ENCODE measurements around the gene CTIF. TPM values are rescaled to one million over a fixed set of nuclear protein-coding genes. Genes with fewer than 3 reads are reported as not detected.
"Not testable (repeated sequence)": the region's sequence is repeated elsewhere in the genome, so short reads cannot be mapped to it uniquely, and the experiment has no call there.

CTIF gene
- total and polyA plus RNA-seq, 5 donors from 2014 or later, result 0.23 to 1.8 TPM; not detected in 3

DNA sequence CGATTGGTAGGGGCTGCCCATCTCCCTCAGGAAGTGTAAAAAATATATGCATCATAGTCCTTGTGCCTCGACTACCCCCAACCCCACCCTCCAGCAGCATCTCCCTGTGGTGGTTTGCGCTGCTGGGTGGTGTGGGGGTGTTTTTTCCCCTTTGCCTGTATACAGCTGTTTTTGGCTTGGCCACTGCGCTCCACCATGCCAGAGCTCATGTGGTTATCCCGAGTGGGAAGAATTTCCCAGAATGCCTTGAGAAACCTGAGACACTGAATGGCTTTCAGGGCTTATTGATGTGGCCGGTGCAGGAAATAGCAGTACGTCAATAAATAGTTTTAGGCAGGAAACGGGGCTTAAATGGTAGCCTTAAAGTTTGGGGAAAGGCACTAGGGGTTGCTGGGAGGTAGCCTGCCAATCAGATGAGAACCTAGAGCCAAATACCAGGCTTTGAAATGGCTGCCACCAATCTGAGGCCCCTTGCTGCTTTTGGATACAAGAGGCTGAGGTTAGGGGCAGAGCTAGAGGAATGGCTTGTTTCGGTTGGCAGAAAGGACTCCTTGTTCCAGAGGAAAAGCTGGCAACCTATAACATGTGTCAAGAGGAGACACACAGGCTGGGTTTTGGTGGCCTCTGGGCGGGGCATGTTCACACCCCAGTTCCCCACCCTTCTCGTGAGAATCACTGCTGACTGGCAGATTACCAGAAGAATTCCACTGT is 267.9 kb downstream of the CTIF start:
- H3K27ac ChIP-seq (ENCODE audit: insufficient read depth, low read length, poor library complexity, severe bottlenecking), result no peak overlapping the region
- DNase-seq, result peak in 2 of 3 donors; percentile 46 to 61
- no peaks in the 10 kb centered on the region for H3K27me3 ChIP-seq (ENCODE audit: control insufficient read depth, insufficient read depth, low read length)
- H3K36me3 ChIP-seq (ENCODE audit: control insufficient read depth, insufficient read depth, low read length), result no peaks in the 10 kb centered on the region
- peak; percentile 46 to 58 for ATAC-seq (ENCODE audit: low read depth in 2 of 2)
- Mint-ChIP-seq H3K27ac (peak overlapping the region in 2 of 3 donors; percentile 67 to 72), H3K27me3 (no peaks in the 10 kb centered on the region), H3K4me3 (peak overlapping the region in 1 of 4 donors; percentile 11), H3K4me1 (peaks cover 7 to 39% (median 24%) of the 10 kb centered on the region in 4 donors), H3K36me3 (peaks cover 4% of the 10 kb centered on the region), H3K9me3 (no peaks in the 10 kb centered on the region)
- peaks cover 18% of the 10 kb centered on the region for H3K4me1 ChIP-seq (ENCODE audit: control insufficient read depth, insufficient read depth, low read length, poor library complexity, severe bottlenecking)
- no peaks in the 10 kb centered on the region for H3K9me3 ChIP-seq (ENCODE audit: control insufficient read depth in 2 of 2, low read length in 2 of 2)
- H3K4me3 ChIP-seq (ENCODE audit: low read depth, low read length), result no peak overlapping the region

GRCh38 chr18:48808476-48808875 is 269.6 kb downstream of the CTIF start:
- Mint-ChIP-seq H3K4me1 (peaks cover 16 to 38% (median 26%) of the 10 kb centered on the region in 4 donors), H3K27me3 (no peaks in the 10 kb centered on the region), H3K36me3 (peaks cover 3% of the 10 kb centered on the region), H3K9me3 (peaks cover 0 to 2% (median 0%) of the 10 kb centered on the region in 7 donors), H3K27ac (no peak overlapping the region), H3K4me3 (no peak overlapping the region)
- Histone ChIP-seq H3K9me3 (ENCODE audit: control insufficient read depth in 2 of 2, low read length in 2 of 2) (no peaks in the 10 kb centered on the region), H3K36me3 (ENCODE audit: control insufficient read depth, insufficient read depth, low read length) (no peaks in the 10 kb centered on the region), H3K27me3 (ENCODE audit: control insufficient read depth, insufficient read depth, low read length) (no peaks in the 10 kb centered on the region), H3K27ac (ENCODE audit: insufficient read depth, low read length, poor library complexity, severe bottlenecking) (no peak overlapping the region), H3K4me3 (ENCODE audit: low read depth, low read length) (no peak overlapping the region), H3K4me1 (ENCODE audit: control insufficient read depth, insufficient read depth, low read length, poor library complexity, severe bottlenecking) (peaks cover 25% of the 10 kb centered on the region)
- ATAC-seq (ENCODE audit: low read depth in 2 of 2), result no peak
- DNase-seq, result no peak

DNA sequence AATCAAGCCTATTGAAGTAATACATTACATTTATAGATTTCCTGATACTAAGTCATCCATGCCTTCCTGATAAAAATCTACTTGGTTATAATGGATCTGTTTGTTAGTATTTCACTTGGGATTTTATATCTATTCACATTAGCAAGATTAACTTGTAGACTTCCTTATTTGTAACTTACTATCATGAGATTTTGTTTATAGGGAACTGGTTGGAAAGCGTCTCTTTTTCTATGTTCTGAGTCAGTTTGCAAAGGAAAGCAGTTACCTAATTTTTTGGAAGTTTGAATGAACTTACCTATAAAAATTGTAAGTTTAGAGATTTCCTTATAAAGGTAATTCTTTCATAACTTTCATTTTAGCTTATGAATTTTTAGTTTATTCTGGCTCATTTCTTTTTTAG is 270.5 kb downstream of the CTIF start:
- no peak overlapping the region for H3K4me3 Mint-ChIP-seq
- ATAC-seq (ENCODE audit: low read depth in 2 of 2) (no peak), DNase-seq (no peak)
- H3K4me1 Mint-ChIP-seq, result peaks cover 18 to 47% (median 32%) of the 10 kb centered on the region in 4 donors
- peaks cover 0 to 2% (median 0%) of the 10 kb centered on the region in 7 donors for H3K9me3 Mint-ChIP-seq
- Histone ChIP-seq H3K4me3 (ENCODE audit: low read depth, low read length) (no peak overlapping the region), H3K4me1 (ENCODE audit: control insufficient read depth, insufficient read depth, low read length, poor library complexity, severe bottlenecking) (peaks cover 34% of the 10 kb centered on the region), H3K27ac (ENCODE audit: insufficient read depth, low read length, poor library complexity, severe bottlenecking) (no peak overlapping the region), H3K9me3 (ENCODE audit: control insufficient read depth in 2 of 2, low read length in 2 of 2) (no peaks in the 10 kb centered on the region), H3K36me3 (ENCODE audit: control insufficient read depth, insufficient read depth, low read length) (no peaks in the 10 kb centered on the region), H3K27me3 (ENCODE audit: control insufficient read depth, insufficient read depth, low read length) (no peaks in the 10 kb centered on the region)
- H3K36me3 Mint-ChIP-seq, result no peaks in the 10 kb centered on the region
- no peaks in the 10 kb centered on the region for H3K27me3 Mint-ChIP-seq
- H3K27ac Mint-ChIP-seq, result no peak overlapping the region

GRCh38 chr18:48810805-48811204 is 272.0 kb downstream of the CTIF start:
- Histone ChIP-seq H3K36me3 (ENCODE audit: control insufficient read depth, insufficient read depth, low read length) (no peaks in the 10 kb centered on the region), H3K27ac (ENCODE audit: insufficient read depth, low read length, poor library complexity, severe bottlenecking) (no peak overlapping the region), H3K27me3 (ENCODE audit: control insufficient read depth, insufficient read depth, low read length) (no peaks in the 10 kb centered on the region), H3K4me3 (ENCODE audit: low read depth, low read length) (no peak overlapping the region), H3K4me1 (ENCODE audit: control insufficient read depth, insufficient read depth, low read length, poor library complexity, severe bottlenecking) (peaks cover 43% of the 10 kb centered on the region), H3K9me3 (ENCODE audit: control insufficient read depth in 2 of 2, low read length in 2 of 2) (no peaks in the 10 kb centered on the region)
- no peak overlapping the region for H3K27ac Mint-ChIP-seq
- no peak overlapping the region for H3K4me3 Mint-ChIP-seq
- ATAC-seq (ENCODE audit: low read depth in 2 of 2) (no peak), DNase-seq (no peak)
- no peaks in the 10 kb centered on the region for H3K27me3 Mint-ChIP-seq
- H3K36me3 Mint-ChIP-seq, result no peaks in the 10 kb centered on the region
- H3K4me1 Mint-ChIP-seq, result peaks cover 25 to 57% (median 44%) of the 10 kb centered on the region in 4 donors
- H3K9me3 Mint-ChIP-seq, result peaks cover 0 to 2% (median 0%) of the 10 kb centered on the region in 7 donors

DNA sequence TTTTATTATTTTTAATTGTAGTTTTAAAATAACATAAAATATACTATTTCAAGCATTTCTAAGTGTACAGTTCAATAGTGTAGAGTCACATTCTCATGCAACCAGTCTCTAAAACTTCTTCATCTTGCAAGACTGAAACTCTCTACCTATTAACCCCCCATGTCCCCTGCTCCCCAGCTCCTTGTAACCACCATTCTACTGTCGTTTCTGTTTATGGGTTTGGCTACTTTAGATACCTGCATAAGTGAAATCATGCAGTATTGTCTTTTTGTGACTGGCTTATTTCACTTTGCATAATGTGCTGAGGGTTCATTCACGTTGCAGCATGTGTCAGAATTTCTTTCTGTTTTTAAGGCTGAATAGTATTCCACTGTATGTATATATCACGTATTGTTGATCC is 272.6 kb downstream of the CTIF start:
- Histone ChIP-seq H3K27ac (ENCODE audit: insufficient read depth, low read length, poor library complexity, severe bottlenecking) (no peak overlapping the region), H3K4me1 (ENCODE audit: control insufficient read depth, insufficient read depth, low read length, poor library complexity, severe bottlenecking) (peaks cover 43% of the 10 kb centered on the region), H3K4me3 (ENCODE audit: low read depth, low read length) (no peak overlapping the region), H3K27me3 (ENCODE audit: control insufficient read depth, insufficient read depth, low read length) (no peaks in the 10 kb centered on the region), H3K36me3 (ENCODE audit: control insufficient read depth, insufficient read depth, low read length) (no peaks in the 10 kb centered on the region), H3K9me3 (ENCODE audit: control insufficient read depth in 2 of 2, low read length in 2 of 2) (no peaks in the 10 kb centered on the region)
- H3K27me3 Mint-ChIP-seq, result no peaks in the 10 kb centered on the region
- H3K9me3 Mint-ChIP-seq, result peaks cover 0 to 2% (median 0%) of the 10 kb centered on the region in 7 donors
- no peak overlapping the region for H3K27ac Mint-ChIP-seq
- DNase-seq, result no peak
- no peak for ATAC-seq (ENCODE audit: low read depth in 2 of 2)
- H3K36me3 Mint-ChIP-seq, result no peaks in the 10 kb centered on the region
- H3K4me1 Mint-ChIP-seq, result peaks cover 25 to 57% (median 43%) of the 10 kb centered on the region in 4 donors
- H3K4me3 Mint-ChIP-seq, result no peak overlapping the region

- H3K27me3 ChIP-seq (ENCODE audit: control insufficient read depth, insufficient read depth, low read length); H3K9me3 ChIP-seq (ENCODE audit: control insufficient read depth in 2 of 2, low read length in 2 of 2); H3K27me3 Mint-ChIP-seq; H3K36me3 Mint-ChIP-seq; DNase-seq; H3K36me3 ChIP-seq (ENCODE audit: control insufficient read depth, insufficient read depth, low read length); ATAC-seq (ENCODE audit: low read depth in 2 of 2); H3K9me3 Mint-ChIP-seq: not testable (repeated sequence)
- H3K4me3 Mint-ChIP-seq, result peak overlapping the region in 2 of 4 donors; percentile 26 to 34
- peak overlapping the region in 1 of 3 donors; percentile 92 for H3K27ac Mint-ChIP-seq
- peak overlapping the region; percentile 80 for H3K27ac ChIP-seq (ENCODE audit: insufficient read depth, low read length, poor library complexity, severe bottlenecking)
- peaks cover 20 to 54% (median 37%) of the 10 kb centered on the region in 4 donors for H3K4me1 Mint-ChIP-seq
- peaks cover 37% of the 10 kb centered on the region for H3K4me1 ChIP-seq (ENCODE audit: control insufficient read depth, insufficient read depth, low read length, poor library complexity, severe bottlenecking)
- peak overlapping the region; percentile 46 for H3K4me3 ChIP-seq (ENCODE audit: low read depth, low read length)
These were observed 273.2 kb downstream of the CTIF start for GRCh38 chr18:48811977-48812451.

DNA sequence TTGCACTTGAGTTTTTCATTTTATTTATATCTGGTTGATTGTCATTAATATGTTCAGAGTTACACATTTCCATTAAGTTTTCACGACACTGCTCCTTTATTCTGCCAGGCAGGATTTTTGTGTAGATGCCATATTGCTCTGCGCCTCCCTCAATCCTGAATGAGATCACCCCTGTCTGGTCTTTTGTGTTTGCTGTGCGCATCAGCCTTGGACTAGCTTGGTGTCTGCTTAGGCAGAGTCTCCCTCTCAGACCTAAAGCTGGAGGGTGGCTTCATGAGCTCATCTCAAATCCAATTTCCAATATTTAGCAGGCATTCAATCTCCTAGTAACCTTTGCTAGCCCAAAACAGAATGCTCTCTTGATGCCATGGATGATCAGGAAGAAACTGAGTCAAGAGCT is 274.5 kb downstream of the CTIF start:
- ATAC-seq (ENCODE audit: low read depth in 2 of 2), result no peak
- Histone ChIP-seq H3K36me3 (ENCODE audit: control insufficient read depth, insufficient read depth, low read length) (no peaks in the 10 kb centered on the region), H3K9me3 (ENCODE audit: control insufficient read depth in 2 of 2, low read length in 2 of 2) (no peaks in the 10 kb centered on the region), H3K4me1 (ENCODE audit: control insufficient read depth, insufficient read depth, low read length, poor library complexity, severe bottlenecking) (peaks cover 32% of the 10 kb centered on the region), H3K27ac (ENCODE audit: insufficient read depth, low read length, poor library complexity, severe bottlenecking) (peak overlapping the region; percentile 80), H3K4me3 (ENCODE audit: low read depth, low read length) (peak overlapping the region; percentile 29), H3K27me3 (ENCODE audit: control insufficient read depth, insufficient read depth, low read length) (no peaks in the 10 kb centered on the region)
- Mint-ChIP-seq H3K27me3 (no peaks in the 10 kb centered on the region), H3K9me3 (peaks cover 0 to 2% (median 0%) of the 10 kb centered on the region in 7 donors), H3K27ac (peak overlapping the region; percentile 75 to 92 (median 86)), H3K4me3 (peak overlapping the region in 1 of 4 donors; percentile 45), H3K36me3 (no peaks in the 10 kb centered on the region), H3K4me1 (peaks cover 20 to 46% (median 38%) of the 10 kb centered on the region in 4 donors)
- DNase-seq, result no peak
